GM21528 (cell line): ENCODE results near the gene BRD2.

Experiments
- ATAC-seq: cut with Tn5 transposase; IDR thresholded peaks from one replicate; pipeline ENCODE4 v1.9.1; 2021; ENCODE audit warnings: mild to moderate bottlenecking, moderate library complexity; ENCODE audit not compliant: unreplicated experiment, low FRiP score

BRD2 gene

GRCh38 chr6:32947552-32948465 lies 20.6 kb upstream of the BRD2 start:
- ATAC-seq = no peak

- ATAC-seq = no peak
These were observed 19.3 kb upstream of the BRD2 start for GRCh38 chr6:32949113-32949512.

GRCh38 chr6:32950010-32950409 lies 18.4 kb upstream of the BRD2 start:
- ATAC-seq = no peak

GRCh38 chr6:32950449-32950848 lies 17.9 kb upstream of the BRD2 start:
- ATAC-seq = no peak

- ATAC-seq = peak; percentile 88
These were observed 15.3 kb upstream of the BRD2 start, which contains the start of gene HLA-DMA for GRCh38 chr6:32952817-32953739. Gene HLA-DMA, minus strand, starts transcription at chr6:32953097. Its CDS starts 61 bp downstream, at chr6:32953036.

- no peak for ATAC-seq
These were observed 14.6 kb upstream of the BRD2 start for GRCh38 chr6:32953775-32954174.

- ATAC-seq = no peak
These were observed 14.1 kb upstream of the BRD2 start for GRCh38 chr6:32954267-32954666.

- no peak for ATAC-seq
These were observed 13.2 kb upstream of the BRD2 start for GRCh38 chr6:32954986-32955802.

GRCh38 chr6:32956176-32956575 lies 12.2 kb upstream of the BRD2 start:
- ATAC-seq = no peak

GRCh38 chr6:32960563-32960962 lies 7.8 kb upstream of the BRD2 start:
- ATAC-seq = no peak

- no peak for ATAC-seq
These were observed 6.1 kb upstream of the BRD2 start for GRCh38 chr6:32962213-32962826.

- no peak for ATAC-seq
These were observed 4.5 kb upstream of the BRD2 start for GRCh38 chr6:32963866-32964265.

GRCh38 chr6:32964776-32965175 lies 3.6 kb upstream of the BRD2 start:
- no peak for ATAC-seq

- no peak for ATAC-seq
These were observed 973 bp upstream of the BRD2 start for GRCh38 chr6:32967151-32968091.

GRCh38 chr6:32968867-32969684 lies 682 bp downstream of the BRD2 start:
- ATAC-seq = no peak

GRCh38 chr6:32969685-32970412 lies 1.5 kb downstream of the BRD2 start:
- ATAC-seq = no peak
